HEK293 (cell line): ENCODE data around the gene ME3.

Experiments used
- CTCF ChIA-PET: fragments of 350-600 bp; formaldehyde crosslinking; extraction: SDS; loops from one replicate; lab custom pipeline; 2021; ENCODE audit warnings: antibody characterized with exemption; lab: Yijun Ruan, JAX
- POLR2A ChIA-PET: fragments of 300-600 bp; formaldehyde crosslinking; extraction: SDS; loops from one replicate; lab custom pipeline; 2020; ENCODE audit warnings: antibody characterized with exemption, inconsistent platforms; lab: Yijun Ruan, JAX
- H3K27ac ChIP-seq: fragments of 200-500 bp; sonication (Bioruptor generic); 2 replicates; pipeline ENCODE4 v1.5.1; 2014; ENCODE audit warnings: low read depth, low read length, control low read depth, inconsistent platforms; ENCODE audit errors: extremely low read depth
- H3K36me3 ChIP-seq, 2 experiments: fragments of 200-500 bp in 1 of 2; sonication (Bioruptor generic) in 1 of 2; 1 replicate in 1 of 2; 2 replicates in 1 of 2; pipeline ENCODE4 v1.5.1; 2014 to 2017; ENCODE audit warnings: inconsistent platforms in 2 of 2, low read length in 2 of 2; ENCODE audit not compliant: control insufficient read depth in 2 of 2, insufficient read depth in 1 of 2
- H3K4me1 ChIP-seq: fragments of 200-500 bp; sonication (Bioruptor generic); 2 replicates; pipeline ENCODE4 v1.5.1; 2014; ENCODE audit warnings: mild to moderate bottlenecking, low read length, inconsistent platforms; ENCODE audit not compliant: control insufficient read depth, insufficient read depth
- H3K4me3 ChIP-seq: 2 replicates; pipeline ENCODE4 v1.5.1; 2011; ENCODE audit warnings: low read depth, mild to moderate bottlenecking, control low read depth, low read length, moderate library complexity
- H3K9me3 ChIP-seq: fragments of 200-500 bp; sonication (Bioruptor generic); 2 replicates; pipeline ENCODE4 v1.5.1; 2014; ENCODE audit warnings: low read depth, low read length, inconsistent platforms; ENCODE audit not compliant: control insufficient read depth, insufficient read depth
- GLIS1 ChIP-seq: fragments of 450-650 bp; formaldehyde crosslinking; IDR thresholded peaks from 2 replicates; pipeline ENCODE4 v1.5.1; 2016; ENCODE audit warnings: missing biosample characterization, missing genetic modification characterization
- SP2 ChIP-seq: fragments of 450-650 bp; formaldehyde crosslinking; IDR thresholded peaks from 2 replicates; pipeline ENCODE4 v1.5.1; 2016; ENCODE audit warnings: missing biosample characterization, missing genetic modification characterization
- ZEB2 ChIP-seq: fragments of 450-650 bp; formaldehyde crosslinking; IDR thresholded peaks from 2 replicates; pipeline ENCODE4 v1.5.1; 2016; ENCODE audit warnings: missing biosample characterization, missing genetic modification characterization
- ZFHX2 ChIP-seq: fragments of 450-650 bp; formaldehyde crosslinking; conservative IDR thresholded peaks from 2 replicates; pipeline ENCODE4 v1.5.1; 2016; ENCODE audit warnings: missing biosample characterization, missing genetic modification characterization
- ZFP3 ChIP-seq: fragments of 450-650 bp; formaldehyde crosslinking; IDR thresholded peaks from 2 replicates; pipeline ENCODE4 v1.5.1; 2016; ENCODE audit warnings: low read depth, missing biosample characterization, missing genetic modification characterization
- ZNF202 ChIP-seq: fragments of 450-650 bp; formaldehyde crosslinking; IDR thresholded peaks from 2 replicates; pipeline ENCODE4 v1.5.1; 2016; ENCODE audit warnings: missing biosample characterization, missing genetic modification characterization, borderline replicate concordance
- ZNF558 ChIP-seq: fragments of 450-650 bp; formaldehyde crosslinking; IDR thresholded peaks from 2 replicates; pipeline ENCODE4 v1.5.1; 2016; ENCODE audit warnings: missing biosample characterization, missing genetic modification characterization
- ZNF560 ChIP-seq: fragments of 450-650 bp; formaldehyde crosslinking; IDR thresholded peaks from 2 replicates; pipeline ENCODE4 v1.5.1; 2017; ENCODE audit warnings: missing biosample characterization, missing genetic modification characterization, borderline replicate concordance
- ZNF596 ChIP-seq: fragments of 450-650 bp; IDR thresholded peaks from 2 replicates; pipeline ENCODE4 v1.5.0; 2018; ENCODE audit warnings: missing biosample characterization, mild to moderate bottlenecking, missing genetic modification characterization, moderate library complexity
- ZNF621 ChIP-seq: fragments of 450-650 bp; formaldehyde crosslinking; IDR thresholded peaks from 2 replicates; pipeline ENCODE4 v1.5.1; 2017; ENCODE audit warnings: missing biosample characterization, missing genetic modification characterization
- ZNF707 ChIP-seq: fragments of 450-650 bp; formaldehyde crosslinking; IDR thresholded peaks from 2 replicates; pipeline ENCODE4 v1.5.1; 2016; ENCODE audit warnings: missing biosample characterization, missing genetic modification characterization
- ZNF777 ChIP-seq: fragments of 450-650 bp; formaldehyde crosslinking; IDR thresholded peaks from 2 replicates; pipeline ENCODE4 v1.5.1; 2017; ENCODE audit warnings: missing biosample characterization, missing genetic modification characterization, borderline replicate concordance
- TF ChIP-seq, protein P1 (sequence below): fragments of 450-650 bp; formaldehyde crosslinking; IDR thresholded peaks from 2 replicates; pipeline ENCODE4 v1.5.1; 2016; ENCODE audit warnings: missing biosample characterization, missing genetic modification characterization
- TF ChIP-seq, protein P2 (sequence below): fragments of 450-650 bp; formaldehyde crosslinking; IDR thresholded peaks from 2 replicates; pipeline ENCODE4 v1.5.1; 2017; ENCODE audit warnings: missing biosample characterization, missing genetic modification characterization
- TF ChIP-seq, protein P3 (sequence below): fragments of 450-650 bp; formaldehyde crosslinking; IDR thresholded peaks from 2 replicates; pipeline ENCODE4 v1.5.1; 2017; ENCODE audit warnings: missing biosample characterization, missing genetic modification characterization
- TF ChIP-seq, protein P4 (sequence below): sonication (generic); formaldehyde crosslinking; IDR thresholded peaks from 2 replicates; pipeline ENCODE4 v1.8.1; 2022; ENCODE audit warnings: mild to moderate bottlenecking, moderate library complexity, missing genetic modification reagents
- TF ChIP-seq, protein P5 (sequence below): fragments of 450-650 bp; formaldehyde crosslinking; IDR thresholded peaks from 2 replicates; pipeline ENCODE4 v1.5.1; 2016; ENCODE audit warnings: missing biosample characterization, missing genetic modification characterization, low read depth
- TF ChIP-seq, protein P6 (sequence below): IDR thresholded peaks from 2 replicates; pipeline ENCODE4 v1.6.1; 2011; ENCODE audit warnings: mild to moderate bottlenecking, low read depth, low read length, borderline replicate concordance
- TF ChIP-seq, protein P7 (sequence below): fragments of 450-650 bp; formaldehyde crosslinking; IDR thresholded peaks from 2 replicates; pipeline ENCODE4 v1.5.1; 2016; ENCODE audit warnings: missing biosample characterization, missing genetic modification characterization, borderline replicate concordance
- TF ChIP-seq, protein P8 (sequence below): fragments of 450-650 bp; formaldehyde crosslinking; IDR thresholded peaks from 2 replicates; pipeline ENCODE4 v1.5.1; 2016; ENCODE audit warnings: missing biosample characterization, missing genetic modification characterization

ME3 gene

DNA sequence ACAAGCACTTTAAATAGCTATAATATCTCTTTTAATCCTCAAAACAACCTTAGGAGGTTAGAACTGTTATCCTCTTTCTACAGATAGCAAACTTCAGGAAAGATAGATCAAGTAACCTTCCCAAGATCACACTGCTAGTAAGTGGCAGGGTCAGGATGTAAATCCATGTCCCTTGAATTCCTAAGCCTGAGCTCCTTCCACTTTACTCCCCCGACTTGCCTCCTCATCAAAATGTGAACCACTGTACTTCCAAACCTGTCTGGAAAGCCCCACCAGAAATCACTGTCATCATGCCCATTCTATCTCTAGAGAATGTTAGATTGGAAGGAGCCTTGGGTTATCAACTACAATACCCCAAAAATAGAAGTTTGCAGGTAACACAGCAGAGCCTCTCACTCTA, 33.7 kb downstream of the ME3 start (continued):
- TF ChIP-seq, protein P1, sequence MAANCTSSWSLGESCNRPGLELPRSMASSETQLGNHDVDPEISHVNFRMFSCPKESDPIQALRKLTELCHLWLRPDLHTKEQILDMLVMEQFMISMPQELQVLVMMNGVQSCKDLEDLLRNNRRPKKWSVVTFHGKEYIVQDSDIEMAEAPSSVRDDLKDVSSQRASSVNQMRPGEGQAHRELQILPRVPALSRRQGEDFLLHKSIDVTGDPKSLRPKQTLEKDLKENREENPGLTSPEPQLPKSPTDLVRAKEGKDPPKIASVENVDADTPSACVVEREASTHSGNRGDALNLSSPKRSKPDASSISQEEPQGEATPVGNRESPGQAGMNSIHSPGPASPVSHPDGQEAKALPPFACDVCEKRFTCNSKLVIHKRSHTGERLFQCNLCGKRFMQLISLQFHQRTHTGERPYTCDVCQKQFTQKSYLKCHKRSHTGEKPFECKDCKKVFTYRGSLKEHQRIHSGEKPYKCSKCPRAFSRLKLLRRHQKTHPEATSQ (tag by site-specific recombination): no peak

DNA sequence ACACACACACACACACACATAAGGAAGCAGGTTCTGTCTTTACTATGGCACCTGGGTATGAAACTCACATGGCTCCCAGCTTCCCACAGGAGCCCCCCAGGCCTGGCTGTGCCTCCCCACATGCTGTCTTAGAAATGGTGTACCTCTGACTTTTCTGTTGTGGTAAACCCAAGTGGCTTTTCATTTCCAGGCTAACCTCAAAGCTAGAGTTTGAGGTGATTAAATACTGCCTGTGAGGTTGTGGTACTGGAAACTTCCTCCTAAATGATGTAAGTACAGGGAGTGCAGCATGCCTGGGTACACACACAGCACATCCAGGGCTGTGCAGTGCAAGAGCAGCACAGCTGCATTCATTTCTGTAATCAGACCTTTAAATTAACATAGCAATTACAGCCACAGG, 34.4 kb downstream of the ME3 start:
- Histone ChIP-seq H3K9me3 (no peaks in the 10 kb centered on the region), H3K4me3 (no peak overlapping the region)
- POLR2A ChIA-PET: no interaction called here
- CTCF ChIA-PET: interaction anchor here (0.5 to 0.9 kb wide), 3 partner anchors 29 to 87 kb away, joined by 3 to 4 read pairs (median 3); no protein-coding TSS in a partner anchor
- TF ChIP-seq ZNF707 (tag by site-specific recombination) (no peak), SP2 (tag by site-specific recombination) (no peak), GLIS1 (tag by site-specific recombination) (no peak), ZNF560 (tag by site-specific recombination) (no peak)
- TF ChIP-seq, protein P2, sequence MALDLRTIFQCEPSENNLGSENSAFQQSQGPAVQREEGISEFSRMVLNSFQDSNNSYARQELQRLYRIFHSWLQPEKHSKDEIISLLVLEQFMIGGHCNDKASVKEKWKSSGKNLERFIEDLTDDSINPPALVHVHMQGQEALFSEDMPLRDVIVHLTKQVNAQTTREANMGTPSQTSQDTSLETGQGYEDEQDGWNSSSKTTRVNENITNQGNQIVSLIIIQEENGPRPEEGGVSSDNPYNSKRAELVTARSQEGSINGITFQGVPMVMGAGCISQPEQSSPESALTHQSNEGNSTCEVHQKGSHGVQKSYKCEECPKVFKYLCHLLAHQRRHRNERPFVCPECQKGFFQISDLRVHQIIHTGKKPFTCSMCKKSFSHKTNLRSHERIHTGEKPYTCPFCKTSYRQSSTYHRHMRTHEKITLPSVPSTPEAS: no peak
- TF ChIP-seq, protein P3, sequence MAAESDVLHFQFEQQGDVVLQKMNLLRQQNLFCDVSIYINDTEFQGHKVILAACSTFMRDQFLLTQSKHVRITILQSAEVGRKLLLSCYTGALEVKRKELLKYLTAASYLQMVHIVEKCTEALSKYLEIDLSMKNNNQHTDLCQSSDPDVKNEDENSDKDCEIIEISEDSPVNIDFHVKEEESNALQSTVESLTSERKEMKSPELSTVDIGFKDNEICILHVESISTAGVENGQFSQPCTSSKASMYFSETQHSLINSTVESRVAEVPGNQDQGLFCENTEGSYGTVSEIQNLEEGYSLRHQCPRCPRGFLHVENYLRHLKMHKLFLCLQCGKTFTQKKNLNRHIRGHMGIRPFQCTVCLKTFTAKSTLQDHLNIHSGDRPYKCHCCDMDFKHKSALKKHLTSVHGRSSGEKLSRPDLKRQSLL (tag by site-specific recombination): no peak
- TF ChIP-seq, protein P4, sequence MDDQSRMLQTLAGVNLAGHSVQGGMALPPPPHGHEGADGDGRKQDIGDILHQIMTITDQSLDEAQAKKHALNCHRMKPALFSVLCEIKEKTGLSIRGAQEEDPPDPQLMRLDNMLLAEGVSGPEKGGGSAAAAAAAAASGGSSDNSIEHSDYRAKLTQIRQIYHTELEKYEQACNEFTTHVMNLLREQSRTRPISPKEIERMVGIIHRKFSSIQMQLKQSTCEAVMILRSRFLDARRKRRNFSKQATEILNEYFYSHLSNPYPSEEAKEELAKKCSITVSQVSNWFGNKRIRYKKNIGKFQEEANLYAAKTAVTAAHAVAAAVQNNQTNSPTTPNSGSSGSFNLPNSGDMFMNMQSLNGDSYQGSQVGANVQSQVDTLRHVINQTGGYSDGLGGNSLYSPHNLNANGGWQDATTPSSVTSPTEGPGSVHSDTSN (CRISPR knock-in tag): no peak
- TF ChIP-seq, protein P5, sequence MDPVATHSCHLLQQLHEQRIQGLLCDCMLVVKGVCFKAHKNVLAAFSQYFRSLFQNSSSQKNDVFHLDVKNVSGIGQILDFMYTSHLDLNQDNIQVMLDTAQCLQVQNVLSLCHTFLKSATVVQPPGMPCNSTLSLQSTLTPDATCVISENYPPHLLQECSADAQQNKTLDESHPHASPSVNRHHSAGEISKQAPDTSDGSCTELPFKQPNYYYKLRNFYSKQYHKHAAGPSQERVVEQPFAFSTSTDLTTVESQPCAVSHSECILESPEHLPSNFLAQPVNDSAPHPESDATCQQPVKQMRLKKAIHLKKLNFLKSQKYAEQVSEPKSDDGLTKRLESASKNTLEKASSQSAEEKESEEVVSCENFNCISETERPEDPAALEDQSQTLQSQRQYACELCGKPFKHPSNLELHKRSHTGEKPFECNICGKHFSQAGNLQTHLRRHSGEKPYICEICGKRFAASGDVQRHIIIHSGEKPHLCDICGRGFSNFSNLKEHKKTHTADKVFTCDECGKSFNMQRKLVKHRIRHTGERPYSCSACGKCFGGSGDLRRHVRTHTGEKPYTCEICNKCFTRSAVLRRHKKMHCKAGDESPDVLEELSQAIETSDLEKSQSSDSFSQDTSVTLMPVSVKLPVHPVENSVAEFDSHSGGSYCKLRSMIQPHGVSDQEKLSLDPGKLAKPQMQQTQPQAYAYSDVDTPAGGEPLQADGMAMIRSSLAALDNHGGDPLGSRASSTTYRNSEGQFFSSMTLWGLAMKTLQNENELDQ: no peak
- TF ChIP-seq, protein P6, sequence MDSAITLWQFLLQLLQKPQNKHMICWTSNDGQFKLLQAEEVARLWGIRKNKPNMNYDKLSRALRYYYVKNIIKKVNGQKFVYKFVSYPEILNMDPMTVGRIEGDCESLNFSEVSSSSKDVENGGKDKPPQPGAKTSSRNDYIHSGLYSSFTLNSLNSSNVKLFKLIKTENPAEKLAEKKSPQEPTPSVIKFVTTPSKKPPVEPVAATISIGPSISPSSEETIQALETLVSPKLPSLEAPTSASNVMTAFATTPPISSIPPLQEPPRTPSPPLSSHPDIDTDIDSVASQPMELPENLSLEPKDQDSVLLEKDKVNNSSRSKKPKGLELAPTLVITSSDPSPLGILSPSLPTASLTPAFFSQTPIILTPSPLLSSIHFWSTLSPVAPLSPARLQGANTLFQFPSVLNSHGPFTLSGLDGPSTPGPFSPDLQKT: no peak
- TF ChIP-seq, all 188 proteins: peak for 0
- Histone ChIP-seq H3K4me1 (no peaks in the 10 kb centered on the region), H3K27ac (no peak overlapping the region), H3K36me3 (no peaks in the 10 kb centered on the region)

DNA sequence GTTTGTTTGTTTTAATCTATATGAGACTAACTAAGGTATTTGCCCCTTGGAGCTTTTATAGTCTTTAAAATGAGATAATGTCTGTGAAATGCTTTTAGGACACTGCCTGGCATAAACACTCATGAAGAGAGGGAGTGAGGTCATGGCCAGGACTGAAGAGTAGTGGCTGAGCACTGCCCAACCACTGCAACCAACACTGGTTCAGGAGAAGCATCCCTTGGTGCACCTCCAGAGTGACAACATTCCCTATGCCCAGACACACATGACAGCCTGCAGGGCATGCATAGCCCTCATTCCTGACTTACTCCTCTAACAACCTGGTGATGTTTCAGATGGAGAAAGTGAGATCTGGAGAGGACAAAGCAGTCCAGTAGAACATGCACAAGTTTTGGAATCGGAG, 36.1 kb downstream of the ME3 start:
- CTCF ChIA-PET: interaction anchor here (0.6 to 2.8 kb wide), 4 partner anchors 27 to 290 kb away, joined by 3 to 17 read pairs (median 7); no protein-coding TSS in a partner anchor
- Histone ChIP-seq H3K4me1 (no peaks in the 10 kb centered on the region), H3K4me3 (no peak overlapping the region), H3K9me3 (no peaks in the 10 kb centered on the region), H3K27ac (no peak overlapping the region), H3K36me3 (no peaks in the 10 kb centered on the region)
- POLR2A ChIA-PET: interaction anchor here (0.7 kb wide), 1 partner anchor 85 kb away, joined by 3 read pairs; no protein-coding TSS in a partner anchor
- TF ChIP-seq ZNF621 (no peak), ZNF558 (tag by site-specific recombination) (no peak), ZNF596 (tag by site-specific recombination) (no peak), ZEB2 (tag by site-specific recombination) (no peak), ZFP3 (tag by site-specific recombination) (no peak), ZNF777 (tag by site-specific recombination) (no peak), ZNF202 (tag by site-specific recombination) (no peak), ZFHX2 (tag by site-specific recombination) (no peak)
- TF ChIP-seq, protein P7, sequence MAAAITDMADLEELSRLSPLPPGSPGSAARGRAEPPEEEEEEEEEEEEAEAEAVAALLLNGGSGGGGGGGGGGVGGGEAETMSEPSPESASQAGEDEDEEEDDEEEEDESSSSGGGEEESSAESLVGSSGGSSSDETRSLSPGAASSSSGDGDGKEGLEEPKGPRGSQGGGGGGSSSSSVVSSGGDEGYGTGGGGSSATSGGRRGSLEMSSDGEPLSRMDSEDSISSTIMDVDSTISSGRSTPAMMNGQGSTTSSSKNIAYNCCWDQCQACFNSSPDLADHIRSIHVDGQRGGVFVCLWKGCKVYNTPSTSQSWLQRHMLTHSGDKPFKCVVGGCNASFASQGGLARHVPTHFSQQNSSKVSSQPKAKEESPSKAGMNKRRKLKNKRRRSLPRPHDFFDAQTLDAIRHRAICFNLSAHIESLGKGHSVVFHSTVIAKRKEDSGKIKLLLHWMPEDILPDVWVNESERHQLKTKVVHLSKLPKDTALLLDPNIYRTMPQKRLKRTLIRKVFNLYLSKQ: no peak
- TF ChIP-seq, protein P8, sequence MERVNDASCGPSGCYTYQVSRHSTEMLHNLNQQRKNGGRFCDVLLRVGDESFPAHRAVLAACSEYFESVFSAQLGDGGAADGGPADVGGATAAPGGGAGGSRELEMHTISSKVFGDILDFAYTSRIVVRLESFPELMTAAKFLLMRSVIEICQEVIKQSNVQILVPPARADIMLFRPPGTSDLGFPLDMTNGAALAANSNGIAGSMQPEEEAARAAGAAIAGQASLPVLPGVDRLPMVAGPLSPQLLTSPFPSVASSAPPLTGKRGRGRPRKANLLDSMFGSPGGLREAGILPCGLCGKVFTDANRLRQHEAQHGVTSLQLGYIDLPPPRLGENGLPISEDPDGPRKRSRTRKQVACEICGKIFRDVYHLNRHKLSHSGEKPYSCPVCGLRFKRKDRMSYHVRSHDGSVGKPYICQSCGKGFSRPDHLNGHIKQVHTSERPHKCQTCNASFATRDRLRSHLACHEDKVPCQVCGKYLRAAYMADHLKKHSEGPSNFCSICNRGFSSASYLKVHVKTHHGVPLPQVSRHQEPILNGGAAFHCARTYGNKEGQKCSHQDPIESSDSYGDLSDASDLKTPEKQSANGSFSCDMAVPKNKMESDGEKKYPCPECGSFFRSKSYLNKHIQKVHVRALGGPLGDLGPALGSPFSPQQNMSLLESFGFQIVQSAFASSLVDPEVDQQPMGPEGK: no peak
